HG02852 (cell line): ENCODE data around the gene SSNA1.
A peak's percentile ranks its signal among the peaks of the same experiment; 100 is the strongest.

ENCODE experiments used
- ATAC-seq: cut with Tn5 transposase; IDR thresholded peaks from one replicate; pipeline ENCODE4 v1.9.1; 2021; ENCODE audit warnings: mild to moderate bottlenecking, moderate library complexity; ENCODE audit not compliant: unreplicated experiment

Gene SSNA1, protein sequence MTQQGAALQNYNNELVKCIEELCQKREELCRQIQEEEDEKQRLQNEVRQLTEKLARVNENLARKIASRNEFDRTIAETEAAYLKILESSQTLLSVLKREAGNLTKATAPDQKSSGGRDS

DNA sequence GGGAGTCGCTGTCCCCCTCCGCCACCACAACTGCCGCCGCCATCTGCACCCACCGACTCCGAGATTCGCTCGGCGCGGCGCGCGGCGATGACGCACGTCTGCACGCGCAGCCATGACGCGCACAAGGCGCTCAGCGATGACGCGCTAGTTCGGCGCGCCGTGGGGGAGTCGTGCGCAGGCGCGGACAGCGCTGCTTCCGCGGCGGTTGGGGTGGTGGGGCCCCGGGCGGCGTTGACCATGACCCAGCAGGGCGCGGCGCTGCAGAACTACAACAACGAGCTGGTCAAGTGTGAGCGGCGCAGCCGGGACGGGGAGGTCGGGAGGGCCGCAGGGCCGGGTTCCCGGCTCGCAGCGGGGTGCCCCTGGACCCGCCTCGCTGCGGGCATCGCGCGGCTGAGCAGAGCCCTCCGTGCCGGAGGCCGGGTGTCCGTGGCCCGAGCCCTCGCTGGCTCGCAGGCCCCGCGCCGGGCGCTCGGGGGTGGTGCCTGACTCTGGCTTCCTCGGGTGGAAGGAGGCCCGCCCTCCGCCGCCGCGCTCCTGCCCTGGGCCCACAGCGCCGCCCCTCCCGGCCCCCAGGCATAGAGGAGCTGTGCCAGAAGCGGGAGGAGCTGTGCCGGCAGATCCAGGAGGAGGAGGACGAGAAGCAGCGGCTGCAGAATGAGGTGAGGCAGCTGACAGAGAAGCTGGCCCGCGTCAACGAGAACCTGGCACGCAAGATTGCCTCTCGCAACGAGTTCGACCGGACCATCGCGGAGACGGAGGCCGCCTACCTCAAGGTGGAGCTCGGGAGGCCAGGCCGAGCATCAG, at the start of gene SSNA1, which contains the start of gene ANAPC2:
TSS of gene SSNA1 (plus strand) at position 187 of the 807 bp plus-strand sequence. CDS start at position 238, 51 bp downstream.
TSS of gene ANAPC2 (minus strand) at position 71 of the 807 bp plus-strand sequence. CDS start at position 43, 28 bp downstream.
- peak; percentile 80 for ATAC-seq

DNA sequence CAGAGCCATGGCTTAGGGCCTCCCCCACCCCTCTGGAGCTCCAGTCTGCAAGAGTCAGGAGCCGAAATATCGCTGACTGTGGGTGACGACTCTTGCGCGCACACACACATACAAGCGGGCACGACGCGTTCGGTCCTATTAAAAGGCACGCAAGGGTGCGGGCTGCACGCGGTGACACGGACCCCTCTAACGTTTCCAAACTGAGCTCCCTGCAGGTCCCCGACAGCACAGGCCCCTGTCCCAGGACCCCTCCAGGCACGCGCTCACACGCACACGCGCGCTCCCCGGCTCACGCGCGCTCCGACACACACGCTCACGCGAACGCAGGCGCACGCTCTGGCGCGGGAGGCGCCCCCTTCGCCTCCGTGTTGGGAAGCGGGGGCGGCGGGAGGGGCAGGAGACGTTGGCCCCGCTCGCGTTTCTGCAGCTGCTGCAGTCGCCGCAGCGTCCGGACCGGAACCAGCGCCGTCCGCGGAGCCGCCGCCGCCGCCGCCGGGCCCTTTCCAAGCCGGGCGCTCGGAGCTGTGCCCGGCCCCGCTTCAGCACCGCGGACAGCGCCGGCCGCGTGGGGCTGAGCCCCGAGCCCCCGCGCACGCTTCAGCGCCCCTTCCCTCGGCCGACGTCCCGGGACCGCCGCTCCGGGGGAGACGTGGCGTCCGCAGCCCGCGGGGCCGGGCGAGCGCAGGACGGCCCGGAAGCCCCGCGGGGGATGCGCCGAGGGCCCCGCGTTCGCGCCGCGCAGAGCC, 49.6 kb upstream of the SSNA1 start, which contains the start of gene GRIN1:
TSS of gene GRIN1 (plus strand) at position 433 of the 746 bp plus-strand sequence. CDS start 333 bp downstream, outside the sequence.
- ATAC-seq: no peak

DNA sequence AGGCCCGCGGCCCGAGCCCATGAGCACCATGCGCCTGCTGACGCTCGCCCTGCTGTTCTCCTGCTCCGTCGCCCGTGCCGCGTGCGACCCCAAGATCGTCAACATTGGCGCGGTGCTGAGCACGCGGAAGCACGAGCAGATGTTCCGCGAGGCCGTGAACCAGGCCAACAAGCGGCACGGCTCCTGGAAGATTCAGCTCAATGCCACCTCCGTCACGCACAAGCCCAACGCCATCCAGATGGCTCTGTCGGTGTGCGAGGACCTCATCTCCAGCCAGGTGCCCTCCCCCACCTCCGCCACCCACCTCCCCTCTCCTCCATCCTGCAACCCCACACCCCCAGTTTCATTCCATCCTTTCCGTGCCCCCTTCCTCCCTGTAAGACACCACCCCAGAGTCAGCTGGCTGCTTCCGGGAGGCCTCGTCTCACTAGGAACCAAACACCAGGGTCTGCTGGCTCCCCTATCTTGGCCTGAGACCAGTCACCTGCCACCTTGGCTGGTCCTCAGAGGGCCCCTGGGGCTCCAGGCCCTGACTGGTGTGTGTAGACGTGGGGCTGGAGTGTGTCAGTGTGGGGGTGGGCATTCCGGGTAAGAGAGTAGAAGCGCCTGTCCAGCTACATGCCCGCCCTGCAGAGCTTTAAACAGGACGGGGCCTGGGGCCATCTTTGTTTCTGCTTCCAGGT, 48.9 kb upstream of the SSNA1 start:
- no peak for ATAC-seq

DNA sequence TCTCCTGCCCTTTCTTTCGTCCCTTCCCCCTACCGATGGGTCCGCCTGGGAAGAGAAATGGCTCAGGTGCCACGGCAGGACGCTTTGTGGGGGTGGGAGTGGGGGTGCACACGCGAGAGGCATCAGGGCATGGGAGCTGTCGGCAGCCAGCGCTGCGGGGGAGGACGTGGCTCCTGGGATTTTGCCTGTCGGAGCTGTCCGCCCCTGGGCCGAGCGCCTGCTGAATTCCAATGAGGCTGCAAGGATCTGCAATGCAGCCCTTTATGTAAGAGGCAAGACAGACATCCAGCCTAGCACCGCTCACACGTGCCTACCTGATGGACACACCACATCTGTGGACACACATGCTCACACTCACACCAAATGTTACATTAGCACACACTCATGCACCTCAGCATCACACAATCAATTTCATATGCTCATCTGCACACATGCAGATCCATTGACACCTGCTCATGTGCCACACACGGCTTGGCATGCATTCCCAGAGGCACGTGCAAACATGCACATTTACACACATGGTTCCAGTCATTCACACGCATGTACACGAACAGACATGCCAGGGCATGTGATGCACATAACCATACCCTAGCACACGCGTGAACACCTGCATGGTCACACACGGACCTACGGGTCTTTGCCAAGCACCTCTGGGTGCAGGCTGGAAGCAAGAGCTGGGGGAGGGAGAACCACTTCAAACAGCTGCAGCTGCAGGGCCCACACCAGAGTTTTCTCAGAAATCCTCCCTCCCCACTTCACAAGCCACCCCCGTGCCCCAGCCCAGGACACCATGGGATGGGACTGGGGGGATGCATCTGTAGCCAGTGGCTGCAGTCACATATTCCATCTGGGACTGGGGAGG, 48.1 kb upstream of the SSNA1 start:
- ATAC-seq: no peak

DNA sequence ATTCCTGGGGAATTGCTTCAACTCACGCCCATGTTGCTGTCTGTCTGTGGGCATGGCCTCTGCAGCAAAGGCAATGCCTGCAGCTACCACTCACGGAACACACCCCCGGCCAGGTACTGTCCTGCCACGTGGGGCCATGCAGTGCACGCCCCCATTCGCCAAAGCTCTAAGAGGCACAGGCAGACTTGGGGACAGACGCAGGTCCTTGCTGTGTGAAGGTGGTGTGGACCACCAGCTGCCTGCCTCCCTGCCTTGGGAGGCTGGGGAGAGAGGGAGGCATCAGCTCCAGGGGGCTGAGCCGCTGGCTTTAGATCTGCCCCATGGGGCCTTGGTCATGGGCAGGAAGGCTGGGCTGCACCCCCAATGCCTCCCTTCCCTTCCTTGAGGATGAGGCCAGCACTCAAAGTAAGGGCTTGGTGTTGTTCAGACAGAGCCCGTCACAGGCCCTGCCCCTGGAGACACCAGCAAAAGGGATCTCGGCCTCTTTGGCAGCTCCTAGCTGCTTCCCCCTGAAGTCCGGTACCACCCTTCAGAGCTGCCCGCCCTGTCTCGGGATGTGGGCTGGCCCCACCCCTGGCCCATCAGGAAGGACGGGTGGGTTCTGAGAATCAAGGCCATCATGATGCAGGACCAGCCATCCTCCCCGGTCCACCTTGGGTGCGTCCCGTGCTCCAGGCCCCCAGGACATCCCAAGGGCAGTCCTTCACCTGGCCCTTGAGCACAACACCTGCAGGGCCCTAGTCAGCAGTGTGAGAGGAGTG, 47.2 kb upstream of the SSNA1 start:
- no peak for ATAC-seq

DNA sequence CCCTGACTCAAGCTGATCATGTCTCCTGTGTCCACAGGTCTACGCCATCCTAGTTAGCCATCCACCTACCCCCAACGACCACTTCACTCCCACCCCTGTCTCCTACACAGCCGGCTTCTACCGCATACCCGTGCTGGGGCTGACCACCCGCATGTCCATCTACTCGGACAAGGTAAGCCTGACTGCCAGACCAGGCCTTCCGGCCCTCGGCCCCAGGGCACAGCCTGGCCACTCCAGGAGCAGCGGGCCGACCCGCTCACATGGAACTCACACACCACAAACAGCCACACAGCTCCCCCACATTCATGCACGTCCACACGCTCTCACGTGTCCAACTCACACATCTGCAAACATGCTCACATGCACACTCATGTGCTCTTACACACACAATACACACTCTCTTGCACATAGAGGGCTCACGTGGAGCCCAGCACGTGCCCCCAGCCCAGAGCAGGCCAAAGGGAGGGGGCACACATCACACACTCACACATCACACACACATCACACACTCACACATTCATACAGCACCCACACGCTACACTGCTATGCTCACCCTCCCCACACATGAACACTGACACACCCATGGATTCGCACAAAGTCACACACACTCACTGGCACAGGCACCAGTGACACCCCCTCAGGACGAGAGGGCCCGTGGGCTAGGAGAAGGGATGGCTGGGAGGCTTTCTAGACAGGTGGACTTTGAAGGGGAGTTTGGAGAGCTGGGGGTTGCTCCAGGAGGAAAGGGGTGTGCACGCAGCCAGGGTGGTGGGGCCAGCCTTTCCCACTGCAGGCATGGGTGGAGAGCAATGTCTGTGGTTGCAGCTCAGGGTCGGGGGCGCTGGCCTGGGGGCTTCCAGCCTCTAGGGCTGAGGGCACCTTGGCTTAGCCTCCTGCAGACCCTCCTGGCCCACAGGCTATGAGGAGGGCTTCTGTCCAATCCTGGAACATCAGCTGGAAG, 46.2 kb upstream of the SSNA1 start:
- no peak for ATAC-seq

DNA sequence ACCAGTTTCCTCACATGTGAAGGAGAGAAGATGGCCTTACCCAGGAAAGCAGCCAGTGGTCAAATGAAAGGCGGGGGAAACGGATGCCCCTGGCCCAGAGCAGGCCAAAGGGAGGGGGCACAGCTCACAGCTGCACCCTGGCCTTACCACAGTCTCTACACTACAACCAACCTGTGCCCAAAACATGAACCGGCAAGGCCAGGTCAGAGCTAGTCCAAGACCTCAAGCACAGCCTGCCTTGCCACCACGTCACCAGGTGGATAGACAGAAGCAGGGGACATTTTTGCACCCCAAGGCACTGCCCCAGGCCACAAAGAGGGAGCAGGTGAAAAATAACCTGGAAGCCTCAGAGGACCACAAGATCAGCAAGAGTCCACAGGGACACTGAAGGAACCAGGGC, 45.0 kb upstream of the SSNA1 start:
- no peak for ATAC-seq

DNA sequence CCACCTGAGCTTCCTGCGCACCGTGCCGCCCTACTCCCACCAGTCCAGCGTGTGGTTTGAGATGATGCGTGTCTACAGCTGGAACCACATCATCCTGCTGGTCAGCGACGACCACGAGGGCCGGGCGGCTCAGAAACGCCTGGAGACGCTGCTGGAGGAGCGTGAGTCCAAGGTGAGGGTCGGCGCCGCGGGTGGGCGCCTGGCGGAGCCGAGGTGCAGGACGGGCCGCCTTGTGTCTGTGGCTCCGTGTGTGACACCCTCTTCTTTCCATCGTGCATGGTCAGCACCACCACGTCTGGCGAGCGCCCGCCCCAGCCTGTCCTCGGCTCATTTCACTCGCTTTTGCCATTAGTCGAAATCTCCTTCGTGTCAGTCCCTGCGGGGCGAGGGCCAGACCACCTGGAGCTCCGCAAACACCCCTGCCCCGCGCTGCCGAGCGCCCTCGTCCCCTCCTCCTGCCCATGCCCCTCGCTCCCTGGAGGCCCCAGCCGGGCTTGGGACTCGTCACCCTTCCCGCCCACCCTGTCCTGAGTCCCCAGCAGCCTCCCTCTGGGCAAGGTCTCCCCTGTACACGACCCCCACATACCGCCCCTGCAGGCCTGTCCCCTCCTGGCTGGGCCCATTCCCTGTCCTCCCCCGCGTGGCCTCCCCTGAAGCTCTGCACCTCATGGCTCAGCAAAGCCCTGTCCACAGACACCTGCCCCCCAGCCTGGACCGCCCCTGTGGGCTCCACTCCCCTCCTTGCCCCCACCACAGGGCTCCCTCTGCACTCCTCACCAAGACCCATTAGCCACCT, 42.5 kb upstream of the SSNA1 start:
- ATAC-seq: no peak

DNA sequence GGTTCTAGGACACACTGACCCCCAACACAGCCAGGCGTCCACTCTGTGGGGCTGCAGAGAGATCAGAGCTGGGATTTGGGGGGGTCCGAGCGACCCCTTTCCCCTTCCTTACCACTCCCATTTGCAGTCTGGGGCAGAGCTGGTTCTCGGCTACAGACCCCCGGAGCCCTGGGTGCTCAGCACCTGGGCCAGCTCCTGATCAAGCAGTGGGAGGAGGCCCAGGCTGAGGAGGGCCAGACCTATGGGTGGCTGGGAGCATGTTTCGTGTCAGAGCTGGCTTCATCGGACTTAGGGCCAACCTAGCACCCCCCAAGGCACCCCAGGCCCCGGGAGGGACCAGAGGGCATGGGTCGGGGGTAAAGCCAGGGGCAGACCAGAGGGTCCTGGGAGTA, 42.0 kb upstream of the SSNA1 start:
- no peak for ATAC-seq

DNA sequence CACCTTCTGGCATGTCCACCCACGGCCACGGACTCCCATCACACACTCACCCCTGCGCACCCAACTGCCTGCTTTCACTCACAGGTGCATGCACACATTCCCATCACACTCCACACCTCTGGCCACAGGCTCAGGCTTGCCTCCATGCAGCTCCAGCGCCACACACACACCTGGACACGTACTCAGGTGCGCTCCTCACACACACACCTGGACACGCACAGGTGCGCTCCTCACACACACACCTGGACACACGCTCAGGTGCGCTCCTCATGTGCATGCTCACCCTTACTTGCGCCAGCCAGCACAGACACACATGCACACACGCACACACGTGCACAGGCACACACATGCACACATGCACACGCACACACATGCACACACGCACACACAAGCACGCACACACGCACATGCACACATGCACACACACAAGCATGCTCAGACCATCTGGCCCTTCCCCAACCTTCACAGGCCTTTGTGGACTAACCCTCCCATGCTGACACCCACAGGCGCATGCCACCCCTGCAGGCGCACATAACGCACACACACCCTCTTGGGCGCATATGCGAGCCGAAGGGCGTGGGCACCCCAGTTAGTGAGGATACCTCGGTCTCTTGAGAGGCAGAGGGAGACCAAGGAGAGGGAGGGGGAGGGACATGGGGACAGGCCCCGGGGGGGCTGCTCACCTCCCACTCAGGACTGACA, 41.2 kb upstream of the SSNA1 start:
- no peak for ATAC-seq

DNA sequence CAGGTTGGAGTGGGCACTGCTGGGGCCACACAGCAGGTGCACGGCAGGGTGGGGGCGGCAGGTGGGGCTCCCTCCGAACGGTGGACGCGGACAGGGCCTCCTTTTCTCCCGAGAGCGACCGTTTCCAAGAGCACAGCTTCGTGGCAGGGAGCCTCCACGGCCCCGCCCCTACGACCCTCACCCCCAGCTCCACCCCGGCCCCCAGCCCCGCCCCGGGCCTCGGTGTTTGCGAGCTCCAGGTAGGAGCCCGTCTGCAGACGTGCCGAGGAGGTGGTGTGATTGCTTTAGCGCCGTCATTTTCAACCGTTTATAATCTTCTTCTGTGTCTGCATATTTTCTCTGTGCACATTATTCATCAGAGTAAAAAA, 40.7 kb upstream of the SSNA1 start:
- ATAC-seq: no peak

DNA sequence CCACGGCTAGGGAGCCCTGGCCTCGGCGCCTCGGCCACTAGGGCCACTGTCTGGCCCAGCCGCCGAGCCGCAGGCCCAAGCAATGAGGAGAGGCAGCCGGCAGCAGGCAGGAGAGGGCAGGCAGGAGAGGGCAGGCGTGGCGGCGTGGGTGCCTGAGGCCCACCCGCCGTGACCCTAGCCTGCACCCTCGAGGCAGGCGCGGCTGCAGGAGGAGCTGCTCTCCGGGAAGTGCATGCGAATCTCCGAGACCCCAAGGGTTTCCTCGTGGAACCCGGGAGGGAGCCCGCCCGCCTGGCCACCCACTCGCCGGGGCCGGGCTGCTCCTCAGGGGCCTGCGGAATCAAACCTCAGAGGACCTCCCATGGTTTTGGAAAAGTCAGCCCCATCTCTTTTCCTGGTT, 40.2 kb upstream of the SSNA1 start:
- no peak for ATAC-seq

DNA sequence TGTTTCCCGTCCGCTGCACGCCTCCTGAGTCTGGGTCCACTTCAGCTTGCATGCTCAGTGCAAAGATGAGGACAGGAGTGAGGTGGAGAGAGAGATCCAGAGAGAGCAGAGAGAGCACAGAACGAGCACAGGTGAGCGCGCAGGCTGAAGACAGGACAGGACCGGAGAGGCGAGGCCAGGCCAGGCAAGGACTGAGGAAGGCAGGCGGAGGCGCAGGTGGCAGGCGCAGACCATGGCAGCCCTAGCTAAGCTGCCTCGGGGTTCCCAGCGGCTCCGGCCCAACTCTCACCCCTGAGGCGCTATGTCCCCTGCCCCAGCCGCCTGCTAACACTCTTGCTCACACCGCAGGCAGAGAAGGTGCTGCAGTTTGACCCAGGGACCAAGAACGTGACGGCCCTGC, 39.8 kb upstream of the SSNA1 start:
- no peak for ATAC-seq

DNA sequence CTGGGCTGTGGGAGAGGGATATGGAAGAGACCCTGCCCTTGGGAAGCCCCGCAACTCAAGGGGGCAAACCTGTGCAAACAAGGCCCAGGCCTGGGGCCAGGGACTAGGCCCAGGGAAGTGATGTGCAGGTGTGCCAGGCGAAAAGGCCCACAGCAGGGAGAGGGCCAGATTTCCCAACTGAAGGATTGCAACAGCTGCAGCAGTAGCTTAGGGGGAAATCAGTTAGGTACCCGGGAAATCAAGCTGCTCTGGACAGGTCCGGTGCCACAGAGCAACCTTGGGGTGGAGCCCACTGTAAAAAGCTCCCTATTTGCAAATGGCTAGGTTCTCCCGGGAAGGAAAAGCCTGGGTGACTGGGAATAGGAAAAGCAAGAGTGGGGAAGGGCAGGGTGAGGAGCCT, 39.1 kb upstream of the SSNA1 start:
- ATAC-seq: no peak

DNA sequence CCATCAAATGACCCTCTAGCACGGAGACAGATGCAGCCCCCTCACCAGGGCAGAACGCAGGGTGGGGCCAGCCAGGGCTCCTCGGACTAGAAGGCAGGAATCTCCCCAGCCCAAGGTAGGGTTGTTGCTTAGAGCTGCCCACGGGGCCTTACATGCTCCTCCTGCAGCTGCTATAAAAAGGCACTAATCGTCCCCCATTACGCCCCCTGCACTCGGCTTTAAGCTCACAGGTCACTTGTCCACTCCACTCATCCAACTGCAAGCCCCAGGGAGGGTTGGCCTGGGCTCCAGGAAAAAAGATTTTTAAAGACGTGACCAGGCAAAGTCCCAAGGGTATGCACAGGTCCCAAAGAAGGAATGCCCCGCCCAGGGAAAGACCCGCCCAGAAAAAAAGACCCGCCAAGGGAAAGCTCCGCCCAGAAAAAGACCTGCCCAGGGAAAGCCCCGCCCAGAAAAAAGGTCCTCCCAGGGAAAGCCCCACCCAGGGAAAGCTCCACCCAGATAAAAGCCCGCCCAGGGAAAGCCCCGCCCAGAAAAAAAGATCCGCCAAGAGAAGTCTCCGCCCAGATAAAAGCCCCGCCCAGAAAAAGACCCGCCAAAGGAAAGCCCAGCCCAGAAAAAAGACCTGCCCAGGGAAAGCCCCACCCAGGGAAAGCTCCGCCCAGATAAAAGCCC, 38.4 kb upstream of the SSNA1 start:
- no peak for ATAC-seq

DNA sequence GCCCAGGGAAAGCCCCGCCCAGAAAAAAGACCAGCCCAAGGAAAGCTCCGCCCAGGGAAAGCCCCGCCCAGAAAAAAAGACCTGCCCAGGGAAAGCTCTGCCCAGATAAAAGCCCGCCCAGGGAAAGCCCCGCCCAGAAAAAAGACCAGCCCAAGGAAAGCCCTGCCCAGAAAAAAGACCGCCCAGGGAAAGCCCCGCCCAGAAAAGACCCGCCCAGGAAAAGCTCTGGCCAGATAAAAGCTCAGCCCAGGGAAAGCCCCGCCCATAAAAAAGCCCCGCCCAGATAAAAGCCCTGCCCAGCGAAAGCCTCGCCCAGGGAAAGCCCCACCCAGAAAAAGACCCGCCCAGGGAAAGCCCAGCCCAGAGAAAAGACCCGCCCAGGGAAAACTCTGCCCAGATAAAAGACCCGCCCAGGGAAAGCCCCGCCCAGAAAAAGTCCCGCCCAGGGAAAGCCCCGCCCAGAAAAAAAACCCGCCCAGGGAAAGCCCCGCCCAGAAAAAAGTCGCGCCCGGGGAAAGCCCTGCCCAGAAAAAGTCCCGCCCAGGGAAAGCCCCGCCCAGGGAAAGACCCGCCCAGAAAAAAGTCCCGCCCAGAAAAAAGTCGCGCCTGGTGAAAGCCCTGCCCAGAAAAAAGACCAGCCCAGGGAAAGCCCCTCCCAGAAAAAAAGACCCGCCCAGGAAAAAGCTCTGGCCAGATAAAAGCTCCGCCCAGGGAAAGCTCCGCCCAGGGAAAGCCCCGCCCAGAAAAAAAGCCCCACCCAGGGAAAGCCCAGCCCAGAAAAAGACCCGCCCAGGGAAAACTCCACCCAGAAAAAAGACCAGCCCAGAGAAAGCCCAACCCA, 37.6 kb upstream of the SSNA1 start:
- ATAC-seq: no peak
